ENCODE data around the gene FUT9.

Gene FUT9

DNA sequence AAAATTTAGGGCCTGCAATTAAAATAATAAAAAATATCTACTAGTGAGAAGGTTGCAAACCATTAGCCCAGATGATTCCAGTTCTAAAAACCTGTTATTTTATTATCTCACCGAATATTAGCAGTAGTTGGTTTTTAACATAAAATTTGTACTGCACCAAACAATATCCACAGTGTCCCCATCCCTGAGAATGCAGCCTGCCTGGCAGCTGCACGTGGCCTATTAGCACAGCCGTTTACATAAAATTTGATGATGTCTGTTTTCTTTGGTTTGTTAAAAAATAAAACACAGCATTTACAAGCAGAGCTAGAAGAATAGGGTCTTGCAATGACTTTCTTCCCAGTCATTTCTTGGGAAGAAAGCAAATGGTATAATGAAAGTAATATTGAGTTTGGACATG, 58.2 kb downstream of the FUT9 start:
- no peak for DNase-seq

- DNase-seq: no peak
Observed at GRCh38 chr6:96075826-96076225, 60.1 kb downstream of the FUT9 start.

- no peak for DNase-seq
Observed at GRCh38 chr6:96086745-96087144, 71.0 kb downstream of the FUT9 start.

- no peak for DNase-seq
Observed at GRCh38 chr6:96089173-96089572, 73.4 kb downstream of the FUT9 start.

GRCh38 chr6:96094077-96094476, 78.3 kb downstream of the FUT9 start:
- no peak for DNase-seq

GRCh38 chr6:96099069-96099468, 83.3 kb downstream of the FUT9 start:
- DNase-seq: no peak

GRCh38 chr6:96101564-96101963, 85.8 kb downstream of the FUT9 start:
- DNase-seq: no peak

DNA sequence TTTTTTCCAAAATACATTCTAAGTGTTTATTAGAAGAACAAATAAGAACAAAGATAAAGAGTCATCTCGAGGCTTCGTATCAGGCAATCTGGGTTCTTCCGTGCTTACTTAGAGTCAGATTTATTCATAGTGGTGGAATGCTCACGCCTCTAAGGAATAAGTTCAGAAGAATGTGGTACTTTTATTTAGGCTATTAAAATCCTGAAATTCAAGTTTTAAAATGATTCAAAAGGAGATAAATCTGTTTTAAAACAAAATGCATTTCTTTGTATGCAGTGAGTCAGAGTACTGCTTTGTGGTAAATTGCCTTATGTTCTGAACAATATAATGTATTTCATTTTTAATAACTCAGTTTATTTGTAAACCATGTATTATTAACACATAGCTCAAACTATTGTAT, 89.1 kb downstream of the FUT9 start:
- DNase-seq: no peak

DNA sequence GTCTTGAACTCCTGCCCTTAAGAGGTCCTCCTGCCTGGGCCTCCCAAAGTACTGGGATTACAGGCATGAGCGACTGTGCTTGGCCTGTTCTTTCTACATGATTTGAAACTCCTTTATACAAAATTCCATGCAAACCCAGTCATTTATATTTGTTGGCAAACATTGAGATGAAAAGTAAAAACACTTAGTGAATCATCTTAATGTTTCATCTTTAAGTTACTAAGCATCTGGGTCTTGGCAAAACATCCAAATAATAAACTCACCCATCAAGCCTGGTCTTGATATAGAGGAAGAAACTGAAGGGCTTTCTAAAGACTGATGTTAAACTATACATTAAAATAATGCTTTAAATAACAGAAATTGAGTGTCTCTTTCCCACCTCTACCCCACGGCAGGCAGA, 95.1 kb downstream of the FUT9 start:
- DNase-seq: no peak

GRCh38 chr6:96116674-96117073, 100.9 kb downstream of the FUT9 start:
- DNase-seq: peak; percentile 9

DNA sequence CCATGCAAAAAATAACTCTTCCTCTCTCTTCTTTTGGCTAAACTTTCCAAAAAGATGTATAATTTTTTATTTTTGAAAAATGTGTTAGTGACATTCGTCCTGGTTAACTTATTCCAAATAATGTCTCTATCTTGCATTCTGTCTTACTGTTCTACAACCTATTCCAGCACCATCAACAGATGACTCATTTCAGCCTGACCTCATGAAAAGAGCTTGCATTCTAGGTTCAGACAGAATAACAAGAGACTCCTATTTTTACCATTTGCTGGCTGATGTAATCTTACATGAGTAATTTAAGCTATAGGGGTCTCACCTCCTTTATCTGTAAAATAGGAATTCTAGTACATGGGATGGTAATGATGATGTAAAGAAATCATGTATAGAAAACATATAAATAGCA, 109.0 kb downstream of the FUT9 start:
- no peak for DNase-seq

GRCh38 chr6:96138406-96138805, 122.6 kb downstream of the FUT9 start:
- no peak for DNase-seq

- no peak for DNase-seq
Observed at GRCh38 chr6:96142142-96142541, 126.4 kb downstream of the FUT9 start.

GRCh38 chr6:96150431-96150830, 134.7 kb downstream of the FUT9 start:
- no peak for DNase-seq

GRCh38 chr6:96151707-96152106, 135.9 kb downstream of the FUT9 start:
- no peak for DNase-seq

- DNase-seq: no peak
Observed at GRCh38 chr6:96152114-96152708, 136.4 kb downstream of the FUT9 start.

- no peak for DNase-seq
Observed at GRCh38 chr6:96153775-96154174, 138.0 kb downstream of the FUT9 start.

- no peak for DNase-seq
Observed at GRCh38 chr6:96156425-96156824, 140.7 kb downstream of the FUT9 start.

DNA sequence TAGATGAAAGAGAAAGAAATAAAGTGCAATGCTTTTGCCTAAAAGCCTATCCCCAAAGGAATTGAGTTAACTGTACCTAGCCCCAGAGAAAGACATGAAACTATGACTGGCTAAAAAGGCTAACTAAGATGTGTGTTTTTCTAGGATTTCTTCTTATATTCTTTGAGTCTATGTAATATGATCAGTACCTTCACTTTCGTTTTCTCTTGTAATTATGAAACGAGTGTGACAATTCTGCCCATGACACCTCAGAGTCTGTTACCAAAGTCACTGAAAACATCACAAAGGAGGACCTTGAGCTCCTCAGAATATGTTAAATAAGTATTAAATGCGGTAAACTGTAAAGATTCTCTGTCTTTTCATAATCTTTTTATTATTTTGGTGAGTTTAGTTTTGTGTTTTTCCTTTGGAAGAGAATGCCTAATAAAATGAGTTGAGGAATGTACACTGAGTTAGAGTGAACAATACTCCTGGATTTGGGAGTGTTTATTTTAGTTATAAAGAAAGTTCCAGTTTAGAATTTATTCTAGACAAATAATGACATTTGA, 141.3 kb downstream of the FUT9 start:
- no peak for DNase-seq

DNA sequence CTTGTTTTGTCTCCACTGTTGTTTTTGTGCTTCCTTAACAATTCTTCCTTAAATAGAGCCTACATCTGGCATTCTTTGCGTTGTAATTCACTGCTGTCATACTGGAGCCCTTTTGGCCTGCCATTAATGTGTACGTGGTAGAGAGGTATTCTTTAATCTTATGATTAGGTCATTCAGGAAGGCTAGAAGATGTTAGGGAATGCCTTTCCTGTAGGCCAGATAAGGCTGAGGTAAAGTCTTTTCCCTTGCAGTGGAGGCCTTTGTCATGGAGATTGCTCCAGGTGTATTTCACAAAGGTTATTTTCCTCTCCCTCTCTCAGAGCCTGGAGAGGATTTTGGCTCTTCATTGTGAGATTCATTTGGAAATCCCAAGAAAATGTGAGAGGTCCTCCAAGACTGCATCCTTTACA, 146.9 kb downstream of the FUT9 start:
- DNase-seq: no peak

DNA sequence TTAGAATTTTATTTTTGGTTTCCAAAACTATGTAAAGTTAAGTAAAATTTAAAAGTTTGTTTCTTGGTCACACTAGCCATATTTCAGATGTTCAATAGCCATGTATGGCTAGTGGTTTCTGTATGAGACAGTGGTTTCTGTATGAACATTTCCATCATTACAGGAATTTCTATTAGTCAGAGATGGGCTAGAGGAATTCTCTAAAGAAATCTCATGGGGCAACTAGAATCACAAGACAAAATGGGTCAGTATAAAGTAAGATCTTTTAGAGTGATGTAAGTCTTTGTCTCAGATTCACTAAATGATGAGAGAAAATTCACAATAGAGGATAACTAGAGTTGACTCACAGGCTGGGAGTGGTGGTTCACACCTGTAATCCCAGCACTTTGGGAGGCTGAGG, 149.0 kb downstream of the FUT9 start:
- DNase-seq: no peak

DNA sequence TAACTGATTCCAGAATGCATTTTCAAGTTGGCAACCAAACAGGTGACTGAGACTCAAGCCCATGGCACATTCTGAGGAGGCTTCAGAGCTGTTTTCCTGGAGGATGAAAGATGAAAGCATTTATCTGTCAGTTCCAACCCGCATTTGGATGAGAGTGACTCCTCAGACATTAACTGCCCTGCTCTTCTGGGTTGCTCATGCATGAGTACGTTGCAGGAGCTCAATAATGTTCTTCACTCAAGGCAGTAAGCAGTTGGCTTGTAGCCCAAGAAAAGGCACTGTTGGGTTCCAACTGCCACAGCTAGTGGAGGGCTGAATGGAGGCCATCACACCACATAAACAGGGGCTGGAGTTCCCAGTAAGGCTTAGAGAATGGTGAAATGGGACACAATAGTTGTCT, 155.3 kb downstream of the FUT9 start:
- no peak for DNase-seq

GRCh38 chr6:96184798-96185197, 169.0 kb downstream of the FUT9 start:
- no peak for DNase-seq

GRCh38 chr6:96186094-96186493, 170.3 kb downstream of the FUT9 start:
- DNase-seq: no peak

DNA sequence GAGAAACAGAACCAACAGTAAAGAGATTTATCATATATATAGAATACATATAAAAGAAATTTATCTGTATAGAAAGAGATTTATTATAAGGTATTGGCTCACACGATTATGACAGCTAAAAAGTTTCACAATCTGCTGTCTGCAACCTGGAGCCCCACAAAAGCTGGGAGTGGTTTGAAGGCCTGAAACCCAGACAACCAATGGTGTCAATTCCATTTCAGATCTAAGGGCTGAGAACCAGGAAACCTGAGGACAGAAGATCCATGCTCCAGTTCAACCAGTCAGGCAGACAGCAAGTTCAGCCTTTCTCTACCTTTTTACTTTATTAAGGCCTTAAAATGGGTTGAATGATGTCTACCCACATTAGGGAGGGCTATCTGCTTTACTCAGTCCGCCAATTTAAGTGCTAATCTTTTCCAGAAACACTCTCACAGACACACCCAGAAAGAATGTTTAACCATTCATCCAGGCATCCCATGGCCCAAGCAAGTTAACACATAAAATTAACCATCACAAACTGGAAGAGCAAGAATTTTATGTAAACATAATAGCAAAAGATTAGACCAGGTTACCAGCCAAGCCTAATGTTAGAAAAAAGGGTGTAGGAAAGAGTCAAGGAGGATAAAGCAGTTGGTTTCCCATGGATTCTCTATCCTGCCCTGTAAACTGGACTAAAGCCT, 170.9 kb downstream of the FUT9 start:
- no peak for DNase-seq

All from RPMI8226 (cell line).